A549 (cell line): Measurements from ENCODE around the gene CCDC71L. TPM values are rescaled to one million over a fixed set of nuclear protein-coding genes. Genes with fewer than 3 reads are reported as not detected.

ENCODE experiments used
- ATAC-seq, 2 experiments: fragments of 200-7000 bp in 1 of 2; fragments of >200 bp in 1 of 2; cut with Nextera tagmentation in 1 of 2; cut with Tn5 transposase in 1 of 2; 3 replicates each; pipeline versions ENCODE4 v1.8.0 to v1.9.1; 2018 to 2020; ENCODE audit warnings: mild to moderate bottlenecking in 1 of 2, moderate library complexity in 1 of 2
- CTCF ChIA-PET: fragments of 300-600 bp; sonication (Branson Sonifier 250); formaldehyde crosslinking; extraction: SDS; loops from one replicate; lab custom pipeline; 2021; ENCODE audit warnings: antibody characterized with exemption, inconsistent platforms; lab: Yijun Ruan, JAX
- POLR2A ChIA-PET: fragments of 350-600 bp; formaldehyde crosslinking; extraction: SDS; loops from one replicate; lab custom pipeline; 2021; ENCODE audit warnings: antibody characterized with exemption, inconsistent platforms; lab: Yijun Ruan, JAX
- DNase-seq, 2 experiments: peaks; one replicate each; pipeline versions ENCODE4 v3.0.0 to v3.0.0-alpha.2; 2011 to 2016; ENCODE audit warnings: low read depth in 1 of 2, low spot score in 1 of 2
- FAIRE-seq: peaks from 2 replicates; lab custom pipeline; 2011; peaks lifted over from hg19 to GRCh38; lab: Jason Lieb, UNC
- H3K27ac ChIP-seq, 2 experiments: fragments of >200 bp; sonication (Bioruptor Twin); formaldehyde crosslinking; 3 replicates each; pipeline ENCODE4 v1.5.1; 2016 to 2017
- H3K4me1 ChIP-seq: fragments of >200 bp; sonication (Bioruptor Twin); formaldehyde crosslinking; 3 replicates; pipeline ENCODE4 v1.6.1; 2016
- H3K4me2 ChIP-seq: fragments of >200 bp; sonication (Bioruptor Twin); formaldehyde crosslinking; 3 replicates; pipeline ENCODE4 v1.6.1; 2016
- H3K4me3 ChIP-seq: fragments of >200 bp; sonication (Bioruptor Twin); formaldehyde crosslinking; 3 replicates; pipeline ENCODE4 v1.5.1; 2016
- H3K9me3 ChIP-seq: fragments of >200 bp; sonication (Bioruptor Twin); formaldehyde crosslinking; 3 replicates; pipeline ENCODE4 v1.6.1; 2016
- BHLHE40 ChIP-seq: IDR thresholded peaks from 2 replicates; pipeline ENCODE4 v1.6.1; 2012; ENCODE audit warnings: low read depth, low read length, inconsistent platforms
- CEBPB ChIP-seq, 2 experiments: fragments of >200 bp in 1 of 2; sonication (Bioruptor Twin) in 1 of 2; formaldehyde crosslinking in 1 of 2; IDR thresholded peaks; 2 replicates each; pipeline ENCODE4 v1.6.1; 2012 to 2016
- CHD4 ChIP-seq: fragments of 200-600 bp; sonication (generic); IDR thresholded peaks from 2 replicates; pipeline ENCODE4 v1.6.1; 2016; ENCODE audit warnings: antibody characterized with exemption, mild to moderate bottlenecking, borderline replicate concordance
- EHMT2 ChIP-seq: fragments of 200-600 bp; sonication (generic); IDR thresholded peaks from 2 replicates; pipeline ENCODE4 v1.6.1; 2016; ENCODE audit warnings: antibody characterized with exemption, low read depth, mild to moderate bottlenecking, moderate library complexity
- EP300 ChIP-seq, 2 experiments: fragments of >200 bp; sonication (Bioruptor Twin); formaldehyde crosslinking; IDR thresholded peaks; 2 replicates in 1 of 2; 3 replicates in 1 of 2; pipeline ENCODE4 v1.6.1; 2016 to 2017
- FOSL2 ChIP-seq, 2 experiments: fragments of 450-650 bp in 1 of 2; fragments of >200 bp in 1 of 2; sonication (Bioruptor Twin) in 1 of 2; formaldehyde crosslinking; IDR thresholded peaks; 2 replicates each; pipeline versions ENCODE4 v1.5.0 to v1.6.1; 2016 to 2020; ENCODE audit warnings: mild to moderate bottlenecking in 1 of 2, moderate library complexity in 1 of 2
- FOXS1 ChIP-seq: fragments of 250-450 bp; sonication (Bioruptor Pico); IDR thresholded peaks from 2 replicates; pipeline ENCODE4 v1.5.0; 2020; ENCODE audit warnings: mild to moderate bottlenecking, moderate library complexity
- GATA3 ChIP-seq: IDR thresholded peaks from 2 replicates; pipeline ENCODE4 v1.6.1; 2012; ENCODE audit warnings: borderline replicate concordance
- HEYL ChIP-seq: fragments of 250-450 bp; sonication (Bioruptor Pico); IDR thresholded peaks from 2 replicates; pipeline ENCODE4 v1.8.0; 2021; ENCODE audit warnings: mild to moderate bottlenecking, moderate library complexity
- KDM1A ChIP-seq: fragments of 200-600 bp; sonication (generic); IDR thresholded peaks from 2 replicates; pipeline ENCODE4 v1.6.1; 2016; ENCODE audit warnings: low read depth, mild to moderate bottlenecking
- MAFK ChIP-seq: fragments of 450-650 bp; IDR thresholded peaks from 2 replicates; pipeline ENCODE4 v1.6.1; 2014; ENCODE audit not compliant: partially characterized antibody
- MYC ChIP-seq: IDR thresholded peaks from 2 replicates; pipeline ENCODE4 v1.6.1; 2012; ENCODE audit warnings: mild to moderate bottlenecking, inconsistent platforms, low read length, improper control_type of control experiment, borderline replicate concordance
- NFE2L2 ChIP-seq: fragments of 150-350 bp; conservative IDR thresholded peaks from 2 replicates; pipeline ENCODE4 v1.6.1; 2014; ENCODE audit warnings: low read length
- NPAS2 ChIP-seq: fragments of 250-450 bp; sonication (Bioruptor Pico); IDR thresholded peaks from 2 replicates; pipeline ENCODE4 v1.8.0; 2022; ENCODE audit warnings: mild to moderate bottlenecking, moderate library complexity, borderline replicate concordance
- NR3C1 ChIP-seq: fragments of >200 bp; sonication (Bioruptor Twin); formaldehyde crosslinking; IDR thresholded peaks from 3 replicates; pipeline ENCODE4 v1.6.1; 2017
- PHF8 ChIP-seq: fragments of 200-600 bp; sonication (generic); IDR thresholded peaks from 2 replicates; pipeline ENCODE4 v1.6.1; 2016; ENCODE audit warnings: low read depth, mild to moderate bottlenecking, antibody characterized with exemption, moderate library complexity, borderline replicate concordance
- RARB ChIP-seq: fragments of 250-450 bp; sonication (Bioruptor Pico); IDR thresholded peaks from 2 replicates; pipeline ENCODE4 v1.8.0; 2021; ENCODE audit warnings: mild to moderate bottlenecking, moderate library complexity
- RCOR1 ChIP-seq: fragments of 150-350 bp; IDR thresholded peaks from 2 replicates; pipeline ENCODE4 v1.6.1; 2014; ENCODE audit warnings: antibody characterized with exemption, low read length, low read depth
- RNF2 ChIP-seq: fragments of 200-600 bp; sonication (generic); IDR thresholded peaks from 2 replicates; pipeline ENCODE4 v1.6.1; 2016; ENCODE audit warnings: low read depth, mild to moderate bottlenecking, antibody characterized with exemption, moderate library complexity, borderline replicate concordance
- ZC3H11A ChIP-seq: fragments of 450-650 bp; IDR thresholded peaks from 2 replicates; pipeline ENCODE4 v1.6.1; 2014; ENCODE audit warnings: antibody characterized with exemption, mild to moderate bottlenecking
- ZSCAN20 ChIP-seq: fragments of 250-450 bp; sonication (Bioruptor Pico); IDR thresholded peaks from 2 replicates; pipeline ENCODE4 v1.8.0; 2022; ENCODE audit warnings: mild to moderate bottlenecking, moderate library complexity
- WGBS: methylation state at CpG from one replicate; pipeline ENCODE4 v1.1.6; 2017; ENCODE audit errors: missing lambda C conversion rate; 5-methylcytosine and 5-hydroxymethylcytosine counted together
- polyA plus RNA-seq, 4 experiments: library from polyadenylated mRNA; depleted of rRNA in 3 of 4; stranded (reverse); fragments of >200 nt; fragmentation: RNase III in 1 of 4; extraction: RNeasy Plus Mini Kit Qiagen cat#74134 plus additional on column Dnase treatment in 1 of 4; gene quantifications; 2 replicates in 3 of 4; 3 replicates in 1 of 4; pipeline ENCODE4 v1.2.3, GENCODE V29; 2011 to 2017
- TF ChIP-seq, protein P1 (sequence below): fragments of 450-650 bp; IDR thresholded peaks from 2 replicates; pipeline ENCODE4 v1.6.1; 2014; ENCODE audit warnings: antibody characterized with exemption
- TF ChIP-seq, protein P2 (sequence below): fragments of >200 bp; sonication (Bioruptor Twin); formaldehyde crosslinking; IDR thresholded peaks from 3 replicates; pipeline ENCODE4 v1.6.1; 2016
- TF ChIP-seq, protein P3 (sequence below): IDR thresholded peaks from 2 replicates; pipeline ENCODE4 v1.6.1; 2012; ENCODE audit warnings: low read depth, borderline replicate concordance
- TF ChIP-seq, protein P4 (sequence below): fragments of 200-600 bp; sonication (generic); IDR thresholded peaks from 2 replicates; pipeline ENCODE4 v1.6.1; 2016; ENCODE audit warnings: antibody characterized with exemption, mild to moderate bottlenecking, moderate library complexity
- TF ChIP-seq, protein P5 (sequence below): fragments of 250-450 bp; sonication (Bioruptor Pico); IDR thresholded peaks from 2 replicates; pipeline ENCODE4 v1.5.0; 2021; ENCODE audit warnings: mild to moderate bottlenecking, moderate library complexity, borderline replicate concordance

CCDC71L gene
- polyA plus RNA-seq, 2 of the 4 experiments (the other 2 are of a cell fraction): 9.1 to 11.4 TPM

DNA sequence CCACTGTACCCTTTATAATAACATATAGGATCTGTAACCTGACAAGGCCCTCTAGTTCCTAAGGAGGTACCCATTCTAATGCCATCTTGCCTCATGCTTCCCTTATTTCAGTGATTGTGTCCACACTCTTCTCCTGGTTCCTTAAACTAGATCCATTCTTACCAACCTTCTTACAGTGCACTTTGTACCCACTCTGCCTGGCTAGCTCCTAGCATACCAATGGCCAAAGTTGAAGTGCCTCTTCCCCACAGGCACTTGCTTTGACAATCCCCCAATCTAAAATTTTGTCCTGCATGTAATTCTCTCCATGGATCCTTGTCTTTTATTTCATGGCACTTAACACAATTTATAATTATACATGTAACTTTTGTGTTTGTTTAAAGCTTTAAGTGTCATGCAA is 40.9 kb downstream of the CCDC71L start:
- H3K4me3 ChIP-seq: no peak overlapping the region
- DNase-seq (no peak), ATAC-seq (no peak), FAIRE-seq (no peak)
- ChIA-PET POLR2A (no interaction called here), CTCF (no interaction called here)
- no peak overlapping the region for H3K27ac ChIP-seq
- TF ChIP-seq MYC: no peak
- TF ChIP-seq, protein P1, sequence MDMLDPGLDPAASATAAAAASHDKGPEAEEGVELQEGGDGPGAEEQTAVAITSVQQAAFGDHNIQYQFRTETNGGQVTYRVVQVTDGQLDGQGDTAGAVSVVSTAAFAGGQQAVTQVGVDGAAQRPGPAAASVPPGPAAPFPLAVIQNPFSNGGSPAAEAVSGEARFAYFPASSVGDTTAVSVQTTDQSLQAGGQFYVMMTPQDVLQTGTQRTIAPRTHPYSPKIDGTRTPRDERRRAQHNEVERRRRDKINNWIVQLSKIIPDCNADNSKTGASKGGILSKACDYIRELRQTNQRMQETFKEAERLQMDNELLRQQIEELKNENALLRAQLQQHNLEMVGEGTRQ: no peak
- TF ChIP-seq FOSL2 (IDR thresholded peaks at IDR 0.05): no peak
- no peak for TF ChIP-seq FOSL2 (CRISPR knock-in tag; IDR thresholded peaks at IDR 0.05)
- no peak for TF ChIP-seq ZSCAN20
- TF ChIP-seq KDM1A: no peak
- TF ChIP-seq, protein P2, sequence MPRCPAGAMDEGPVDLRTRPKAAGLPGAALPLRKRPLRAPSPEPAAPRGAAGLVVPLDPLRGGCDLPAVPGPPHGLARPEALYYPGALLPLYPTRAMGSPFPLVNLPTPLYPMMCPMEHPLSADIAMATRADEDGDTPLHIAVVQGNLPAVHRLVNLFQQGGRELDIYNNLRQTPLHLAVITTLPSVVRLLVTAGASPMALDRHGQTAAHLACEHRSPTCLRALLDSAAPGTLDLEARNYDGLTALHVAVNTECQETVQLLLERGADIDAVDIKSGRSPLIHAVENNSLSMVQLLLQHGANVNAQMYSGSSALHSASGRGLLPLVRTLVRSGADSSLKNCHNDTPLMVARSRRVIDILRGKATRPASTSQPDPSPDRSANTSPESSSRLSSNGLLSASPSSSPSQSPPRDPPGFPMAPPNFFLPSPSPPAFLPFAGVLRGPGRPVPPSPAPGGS: no peak
- no peak for TF ChIP-seq MAFK
- TF ChIP-seq, protein P3, sequence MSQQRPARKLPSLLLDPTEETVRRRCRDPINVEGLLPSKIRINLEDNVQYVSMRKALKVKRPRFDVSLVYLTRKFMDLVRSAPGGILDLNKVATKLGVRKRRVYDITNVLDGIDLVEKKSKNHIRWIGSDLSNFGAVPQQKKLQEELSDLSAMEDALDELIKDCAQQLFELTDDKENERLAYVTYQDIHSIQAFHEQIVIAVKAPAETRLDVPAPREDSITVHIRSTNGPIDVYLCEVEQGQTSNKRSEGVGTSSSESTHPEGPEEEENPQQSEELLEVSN: no peak
- TF ChIP-seq, protein P4, sequence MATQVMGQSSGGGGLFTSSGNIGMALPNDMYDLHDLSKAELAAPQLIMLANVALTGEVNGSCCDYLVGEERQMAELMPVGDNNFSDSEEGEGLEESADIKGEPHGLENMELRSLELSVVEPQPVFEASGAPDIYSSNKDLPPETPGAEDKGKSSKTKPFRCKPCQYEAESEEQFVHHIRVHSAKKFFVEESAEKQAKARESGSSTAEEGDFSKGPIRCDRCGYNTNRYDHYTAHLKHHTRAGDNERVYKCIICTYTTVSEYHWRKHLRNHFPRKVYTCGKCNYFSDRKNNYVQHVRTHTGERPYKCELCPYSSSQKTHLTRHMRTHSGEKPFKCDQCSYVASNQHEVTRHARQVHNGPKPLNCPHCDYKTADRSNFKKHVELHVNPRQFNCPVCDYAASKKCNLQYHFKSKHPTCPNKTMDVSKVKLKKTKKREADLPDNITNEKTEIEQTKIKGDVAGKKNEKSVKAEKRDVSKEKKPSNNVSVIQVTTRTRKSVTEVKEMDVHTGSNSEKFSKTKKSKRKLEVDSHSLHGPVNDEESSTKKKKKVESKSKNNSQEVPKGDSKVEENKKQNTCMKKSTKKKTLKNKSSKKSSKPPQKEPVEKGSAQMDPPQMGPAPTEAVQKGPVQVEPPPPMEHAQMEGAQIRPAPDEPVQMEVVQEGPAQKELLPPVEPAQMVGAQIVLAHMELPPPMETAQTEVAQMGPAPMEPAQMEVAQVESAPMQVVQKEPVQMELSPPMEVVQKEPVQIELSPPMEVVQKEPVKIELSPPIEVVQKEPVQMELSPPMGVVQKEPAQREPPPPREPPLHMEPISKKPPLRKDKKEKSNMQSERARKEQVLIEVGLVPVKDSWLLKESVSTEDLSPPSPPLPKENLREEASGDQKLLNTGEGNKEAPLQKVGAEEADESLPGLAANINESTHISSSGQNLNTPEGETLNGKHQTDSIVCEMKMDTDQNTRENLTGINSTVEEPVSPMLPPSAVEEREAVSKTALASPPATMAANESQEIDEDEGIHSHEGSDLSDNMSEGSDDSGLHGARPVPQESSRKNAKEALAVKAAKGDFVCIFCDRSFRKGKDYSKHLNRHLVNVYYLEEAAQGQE: no peak
- no peak for TF ChIP-seq CHD4
- TF ChIP-seq CEBPB (IDR thresholded peaks at IDR 0.05): no peak
- TF ChIP-seq EHMT2: no peak
- TF ChIP-seq RARB (CRISPR knock-in tag): no peak
- TF ChIP-seq EP300 (IDR thresholded peaks at IDR 0.05): no peak
- no peak for TF ChIP-seq RNF2
- no peak for TF ChIP-seq PHF8
- no peak for TF ChIP-seq NR3C1
- peaks cover 5% of the 10 kb centered on the region; the same call in 1 of the 3 replicates for H3K4me1 ChIP-seq
- H3K9me3 ChIP-seq: peaks cover 3% of the 10 kb centered on the region; the same call in 1 of the 3 replicates
- no peak overlapping the region for H3K4me2 ChIP-seq

DNA sequence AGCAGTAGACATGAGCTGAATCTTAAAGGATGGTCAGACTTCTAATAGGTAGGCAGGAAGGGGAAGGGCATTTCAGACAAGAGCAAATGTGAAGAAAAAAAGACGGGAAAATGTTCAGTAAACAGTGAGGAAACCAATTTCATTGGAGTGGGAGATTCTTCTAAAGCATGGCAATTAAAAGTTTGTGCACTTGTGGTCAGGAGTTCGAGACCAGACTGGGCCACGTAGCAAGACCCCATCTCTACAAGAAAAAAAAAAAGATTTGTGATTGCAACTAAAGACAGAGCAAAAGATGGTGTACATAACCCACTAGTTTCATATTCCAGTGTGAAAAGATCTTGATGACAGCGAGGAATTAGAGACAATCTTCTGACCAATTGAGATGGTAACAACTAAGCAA is 41.7 kb downstream of the CCDC71L start:
- 27% methylated on average over 4 of the region's 4 CpGs for WGBS
- ChIA-PET POLR2A (no interaction called here), CTCF (no interaction called here)
- Histone ChIP-seq H3K4me3 (no peak overlapping the region), H3K4me2 (no peak overlapping the region), H3K27ac (no peak overlapping the region), H3K4me1 (peaks cover 5% of the 10 kb centered on the region; the same call in 1 of the 3 replicates), H3K9me3 (peaks cover 3% of the 10 kb centered on the region; the same call in 1 of the 3 replicates)
- no peak for ATAC-seq
- no peak for FAIRE-seq
- TF ChIP-seq BHLHE40 (no peak), GATA3 (no peak), HEYL (CRISPR knock-in tag) (no peak), KDM1A (no peak), NPAS2 (CRISPR knock-in tag) (no peak), CEBPB (IDR thresholded peaks at IDR 0.05) (no peak), RCOR1 (no peak), NFE2L2 (no peak), ZC3H11A (no peak), EP300 (IDR thresholded peaks at IDR 0.05) (no peak), FOXS1 (CRISPR knock-in tag) (no peak), MYC (no peak)
- TF ChIP-seq, protein P2: no peak
- TF ChIP-seq, protein P5, sequence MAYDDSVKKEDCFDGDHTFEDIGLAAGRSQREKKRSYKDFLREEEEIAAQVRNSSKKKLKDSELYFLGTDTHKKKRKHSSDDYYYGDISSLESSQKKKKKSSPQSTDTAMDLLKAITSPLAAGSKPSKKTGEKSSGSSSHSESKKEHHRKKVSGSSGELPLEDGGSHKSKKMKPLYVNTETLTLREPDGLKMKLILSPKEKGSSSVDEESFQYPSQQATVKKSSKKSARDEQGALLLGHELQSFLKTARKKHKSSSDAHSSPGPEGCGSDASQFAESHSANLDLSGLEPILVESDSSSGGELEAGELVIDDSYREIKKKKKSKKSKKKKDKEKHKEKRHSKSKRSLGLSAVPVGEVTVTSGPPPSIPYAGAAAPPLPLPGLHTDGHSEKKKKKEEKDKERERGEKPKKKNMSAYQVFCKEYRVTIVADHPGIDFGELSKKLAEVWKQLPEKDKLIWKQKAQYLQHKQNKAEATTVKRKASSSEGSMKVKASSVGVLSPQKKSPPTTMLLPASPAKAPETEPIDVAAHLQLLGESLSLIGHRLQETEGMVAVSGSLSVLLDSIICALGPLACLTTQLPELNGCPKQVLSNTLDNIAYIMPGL: no peak
- TF ChIP-seq, all 56 proteins: peak for 0
- no peak for DNase-seq
